Motor neuron (in vitro differentiated cells): Measurements from ENCODE around the gene HOXD1. TPM values are rescaled to one million over a fixed set of nuclear protein-coding genes. Genes with fewer than 3 reads are reported as not detected.

ENCODE experiments used
- ATAC-seq, 8 experiments: fragments of 200-7000 bp; cut with Tn5 transposase; replicated peaks in 6 of 8; 2 replicates each; pipeline ENCODE4 v1.8.0; 2021; ENCODE audit warnings: mild to moderate bottlenecking in 8 of 8, moderate library complexity in 8 of 8
- H3K27ac ChIP-seq, 2 donors: fragments of 250-450 bp; sonication (Bioruptor Pico); 2 replicates each; pipeline ENCODE4 v1.9.0; 2021; ENCODE audit warnings: antibody characterized with exemption in 2 of 2, mild to moderate bottlenecking in 2 of 2, moderate library complexity in 1 of 2
- H3K4me1 ChIP-seq, 2 donors: fragments of 250-450 bp; sonication (Bioruptor Pico); replicated peaks in 1 of 2; 2 replicates each; pipeline ENCODE4 v1.6.1; 2021; ENCODE audit warnings: antibody characterized with exemption in 2 of 2, mild to moderate bottlenecking in 2 of 2, moderate library complexity in 1 of 2
- H3K4me3 ChIP-seq, 5 donors: fragments of 250-450 bp; sonication (Bioruptor Pico); 2 replicates each; pipeline ENCODE4 v1.9.0; 2021; ENCODE audit warnings: antibody characterized with exemption in 5 of 5, mild to moderate bottlenecking in 5 of 5, moderate library complexity in 4 of 5
- WGBS, 10 experiments: fragments of 450-650 bp; shearing (Covaris generic); methylation state at CpG; one replicate each; pipeline ENCODE4 v1.0.0; 2022; 5-methylcytosine and 5-hydroxymethylcytosine counted together
- in situ Hi-C, 9 experiments: fragments of 400-800 bp; cut with MboI; loops; one replicate each; pipeline ENCODE4 v1.15.0; 2021; ENCODE audit warnings: low sequenced_read_pairs in 9 of 9, low pct_unique_long_range_greater_than_20kb in 2 of 9; ENCODE audit not compliant: unreplicated experiment in 9 of 9
- total RNA-seq, 8 experiments: library from RNA; unstranded; fragments of 300-600 nt; gene quantifications; 2 replicates each; pipeline versions ENCODE4 v1.2.3 to v1.2.4, GENCODE V29; 2022

HOXD1 gene
- total RNA-seq, 8 experiments from 2014 or later = 0.43 to 6.2 (median 2.6) TPM

- in situ Hi-C loops = no loop called here
- 80 to 100% (median 87%) methylated on average over 1 to 2 of the region's 2 CpGs; no CpG with 5 or more reads in 4 of the 10 experiments for WGBS, 10 experiments
- no peak for ATAC-seq
- Histone ChIP-seq H3K27ac (no peak overlapping the region), H3K4me3 (no peak overlapping the region), H3K4me1 (peaks cover 2 to 3% of the 10 kb centered on the region in 2 donors)
Measured at GRCh38 chr2:176186024-176186423, 2.4 kb upstream of the HOXD1 start.

GRCh38 chr2:176187200-176187898 is 1.1 kb upstream of the HOXD1 start:
- Histone ChIP-seq H3K4me1 (peaks cover 6 to 9% of the 10 kb centered on the region in 2 donors), H3K4me3 (peak overlapping the region; percentile 41 to 76 (median 55)), H3K27ac (no peak overlapping the region)
- ATAC-seq = peak in 5 of 8 experiments; percentile 8 to 22 (median 15)
- in situ Hi-C loops = no loop called here
- 0 to 47% (median 11%) methylated on average over 1 to 13 of the region's 13 CpGs for WGBS, 10 experiments

- peak; percentile 30 to 69 (median 57) for ATAC-seq
- Histone ChIP-seq H3K4me3 (peak overlapping the region; percentile 41 to 76 (median 55)), H3K4me1 (peaks cover 13 to 19% of the 10 kb centered on the region in 2 donors), H3K27ac (peak overlapping the region in 1 of 2 donors; percentile 58)
- in situ Hi-C loops = no loop called here
- WGBS, 10 experiments = 0 to 20% (median 0%) methylated on average over 1 to 9 of the region's 98 CpGs; no CpG with 5 or more reads in 4 of the 10 experiments
Measured at GRCh38 chr2:176188774-176189680, 559 bp downstream of the HOXD1 start.

- H3K4me1 ChIP-seq = peaks cover 13 to 19% of the 10 kb centered on the region in 2 donors
- peak overlapping the region; percentile 41 to 76 (median 55) for H3K4me3 ChIP-seq
- ATAC-seq = no peak
- peak overlapping the region in 1 of 2 donors; percentile 58 for H3K27ac ChIP-seq
- WGBS, 10 experiments = 0 to 97% (median 58%) methylated on average over 2 to 14 of the region's 28 CpGs; no CpG with 5 or more reads in 1 of the 10 experiments
- in situ Hi-C loops = no loop called here
Measured at GRCh38 chr2:176189681-176190641, 1.5 kb downstream of the HOXD1 start.

GRCh38 chr2:176192351-176192750 is 3.9 kb downstream of the HOXD1 start:
- ATAC-seq = no peak
- 0 to 86% (median 29%) methylated on average over 1 of the region's 1 CpG for WGBS, 10 experiments
- no peak overlapping the region for H3K27ac ChIP-seq
- H3K4me3 ChIP-seq = no peak overlapping the region
- in situ Hi-C loops = no loop called here
- peaks cover 11 to 19% of the 10 kb centered on the region in 2 donors for H3K4me1 ChIP-seq

- 0 to 33% (median 0%) methylated on average over 1 of the region's 1 CpG for WGBS, 10 experiments
- Histone ChIP-seq H3K4me3 (no peak overlapping the region), H3K27ac (no peak overlapping the region), H3K4me1 (peaks cover 11 to 19% of the 10 kb centered on the region in 2 donors)
- ATAC-seq = peak in 3 of 8 experiments; percentile 12 to 50 (median 13)
- in situ Hi-C loops = no loop called here
Measured at GRCh38 chr2:176193048-176193447, 4.6 kb downstream of the HOXD1 start.

GRCh38 chr2:176199902-176200301 is 11.4 kb downstream of the HOXD1 start:
- in situ Hi-C loops = no loop called here
- H3K27ac ChIP-seq = no peak overlapping the region
- H3K4me1 ChIP-seq = no peaks in the 10 kb centered on the region

GRCh38 chr2:176200971-176201370 is 12.5 kb downstream of the HOXD1 start:
- WGBS, 10 experiments = 0 to 100% (median 89%) methylated on average over 1 to 16 of the region's 21 CpGs
- Histone ChIP-seq H3K27ac (no peak overlapping the region), H3K4me1 (no peaks in the 10 kb centered on the region), H3K4me3 (no peak overlapping the region)
- ATAC-seq = peak in 1 of 8 experiments; percentile 45
- in situ Hi-C loops = no loop called here

More at GRCh38 chr2:176199902-176200301, 11.4 kb downstream of the HOXD1 start:
- no peak for ATAC-seq
- H3K4me3 ChIP-seq = no peak overlapping the region

GRCh38 chr2:176202491-176202890 is 14.0 kb downstream of the HOXD1 start:
- H3K27ac ChIP-seq = no peak overlapping the region
- no peaks in the 10 kb centered on the region for H3K4me1 ChIP-seq
- 24 to 100% (median 87%) methylated on average over 1 to 7 of the region's 7 CpGs; no CpG with 5 or more reads in 2 of the 10 experiments for WGBS, 10 experiments
- in situ Hi-C loops = no loop called here
- H3K4me3 ChIP-seq = no peak overlapping the region
- no peak for ATAC-seq

GRCh38 chr2:176205126-176205525 is 16.7 kb downstream of the HOXD1 start:
- in situ Hi-C loops = no loop called here
- H3K27ac ChIP-seq = no peak overlapping the region
- ATAC-seq = no peak
- H3K4me1 ChIP-seq = no peaks in the 10 kb centered on the region
- H3K4me3 ChIP-seq = no peak overlapping the region
- WGBS, 10 experiments = 50 to 100% (median 86%) methylated on average over 1 of the region's 1 CpG; no CpG with 5 or more reads in 4 of the 10 experiments

- 94 to 100% (median 100%) methylated on average over 1 to 2 of the region's 2 CpGs; no CpG with 5 or more reads in 3 of the 10 experiments for WGBS, 10 experiments
- no peak overlapping the region for H3K4me3 ChIP-seq
- no peak overlapping the region for H3K27ac ChIP-seq
- no peaks in the 10 kb centered on the region for H3K4me1 ChIP-seq
- ATAC-seq = peak in 1 of 8 experiments; percentile 35
- in situ Hi-C loops = no loop called here
Measured at GRCh38 chr2:176206136-176206535, 17.7 kb downstream of the HOXD1 start.

GRCh38 chr2:176206682-176207081 is 18.2 kb downstream of the HOXD1 start:
- no peak overlapping the region for H3K4me3 ChIP-seq
- no peak overlapping the region for H3K27ac ChIP-seq
- peak in 2 of 8 experiments; percentile 45 to 95 for ATAC-seq
- WGBS, 10 experiments = 0 to 100% (median 71%) methylated on average over 1 to 2 of the region's 2 CpGs
- H3K4me1 ChIP-seq = no peaks in the 10 kb centered on the region
- in situ Hi-C loops = no loop called here
